Thymus (tissue), 11 donors: Measurements from ENCODE around the gene KCNJ16. TPM values are rescaled to one million over a fixed set of nuclear protein-coding genes. Genes with fewer than 3 reads are reported as not detected.
"Not testable (repeated sequence)": the region's sequence is repeated elsewhere in the genome, so short reads cannot be mapped to it uniquely, and the experiment has no call there.

ENCODE experiments used
- DNase-seq, 9 donors: peaks; one replicate each; pipeline ENCODE4 v3.0.0-alpha.2; 2013; ENCODE audit warnings: low spot score in 9 of 9, low read depth in 6 of 9, missing footprints in 1 of 9
- H3K27ac ChIP-seq, 2 donors: one replicate each; pipeline ENCODE4 v1.5.1; 2013; ENCODE audit warnings: control low read depth in 1 of 2, low read depth in 1 of 2, low read length in 1 of 2, mild to moderate bottlenecking in 1 of 2, moderate library complexity in 1 of 2
- H3K27me3 ChIP-seq, 2 donors: one replicate each; pipeline ENCODE4 v1.5.1; 2013; ENCODE audit warnings: low read length in 1 of 2; ENCODE audit not compliant: control insufficient read depth in 2 of 2, insufficient read depth in 1 of 2
- H3K36me3 ChIP-seq, 2 donors: one replicate each; pipeline ENCODE4 v1.5.1; 2013; ENCODE audit warnings: low read length in 1 of 2, mild to moderate bottlenecking in 1 of 2, moderate library complexity in 1 of 2; ENCODE audit not compliant: control insufficient read depth in 2 of 2, insufficient read depth in 2 of 2
- H3K4me1 ChIP-seq, 2 donors: one replicate each; pipeline ENCODE4 v1.5.1; 2013; ENCODE audit warnings: low read length in 2 of 2; ENCODE audit not compliant: control insufficient read depth in 2 of 2, insufficient read depth in 2 of 2
- H3K4me3 ChIP-seq, 2 donors: one replicate each; pipeline ENCODE4 v1.5.1; 2013; ENCODE audit warnings: low read length in 2 of 2, control low read depth in 1 of 2, mild to moderate bottlenecking in 1 of 2
- H3K9me3 ChIP-seq, 2 donors: one replicate each; pipeline ENCODE4 v1.5.1; 2013; ENCODE audit warnings: low read length in 1 of 2, mild to moderate bottlenecking in 1 of 2; ENCODE audit not compliant: control insufficient read depth in 2 of 2, insufficient read depth in 1 of 2
- WGBS: extraction: QIAGEN DNeasy Blood & Tissue Kit; methylation state at CpG from one replicate; pipeline ENCODE4 v1.1.7; 2013; 5-methylcytosine and 5-hydroxymethylcytosine counted together
- polyA plus RNA-seq: library from polyadenylated mRNA; stranded (reverse); fragments of 200-250 nt; gene quantifications from one replicate; pipeline ENCODE4 v1.2.3, GENCODE V29; 2013
- total RNA-seq: library from RNA; stranded (reverse); fragments of 120-200 nt; gene quantifications from one replicate; pipeline ENCODE4 v1.2.4, GENCODE V29; 2013
- donor health status: healthy.

KCNJ16 gene
- total and polyA plus RNA-seq, 2 donors = 0.05 to 3.9 TPM

GRCh38 chr17:70041061-70041460 lies 34.0 kb upstream of the KCNJ16 start:
- H3K27ac ChIP-seq = no peak overlapping the region
- no peak overlapping the region for H3K4me3 ChIP-seq
- no peaks in the 10 kb centered on the region for H3K4me1 ChIP-seq
- H3K36me3 ChIP-seq = no peaks in the 10 kb centered on the region
- 95% methylated on average over 1 of the region's 1 CpG for WGBS
- DNase-seq = no peak
- H3K9me3 ChIP-seq = no peaks in the 10 kb centered on the region
- H3K27me3 ChIP-seq = no peaks in the 10 kb centered on the region

- whole genome bisulfite sequencing = 97% methylated on average over 6 of the region's 6 CpGs
- DNase-seq = no peak
- Histone ChIP-seq H3K27me3 (no peaks in the 10 kb centered on the region), H3K4me3 (no peak overlapping the region), H3K4me1 (no peaks in the 10 kb centered on the region), H3K27ac (no peak overlapping the region), H3K9me3 (no peaks in the 10 kb centered on the region), H3K36me3 (no peaks in the 10 kb centered on the region)
Measured at GRCh38 chr17:70041540-70041939, 33.5 kb upstream of the KCNJ16 start.

- H3K4me3 ChIP-seq, H3K27ac ChIP-seq, H3K27me3 ChIP-seq, H3K4me1 ChIP-seq, H3K9me3 ChIP-seq, H3K36me3 ChIP-seq, DNase-seq: not testable (repeated sequence)
- 86% methylated on average over 5 of the region's 5 CpGs for WGBS
Measured at GRCh38 chr17:70045780-70046179, 29.2 kb upstream of the KCNJ16 start.

GRCh38 chr17:70047619-70048419 lies 27.2 kb upstream of the KCNJ16 start:
- H3K27ac ChIP-seq = no peak overlapping the region
- H3K36me3 ChIP-seq = no peaks in the 10 kb centered on the region
- H3K9me3 ChIP-seq = no peaks in the 10 kb centered on the region
- H3K4me1 ChIP-seq = no peaks in the 10 kb centered on the region
- DNase-seq = no peak
- no peaks in the 10 kb centered on the region for H3K27me3 ChIP-seq
- no peak overlapping the region for H3K4me3 ChIP-seq
- WGBS = 91% methylated on average over 5 of the region's 5 CpGs

GRCh38 chr17:70049801-70050591 lies 25.0 kb upstream of the KCNJ16 start:
- Histone ChIP-seq H3K9me3 (no peaks in the 10 kb centered on the region), H3K4me1 (no peaks in the 10 kb centered on the region), H3K4me3 (no peak overlapping the region), H3K36me3 (no peaks in the 10 kb centered on the region), H3K27ac (no peak overlapping the region), H3K27me3 (no peaks in the 10 kb centered on the region)
- WGBS = 97% methylated on average over 3 of the region's 3 CpGs
- no peak for DNase-seq

- Histone ChIP-seq H3K4me1 (no peaks in the 10 kb centered on the region), H3K9me3 (no peaks in the 10 kb centered on the region), H3K4me3 (no peak overlapping the region), H3K36me3 (no peaks in the 10 kb centered on the region), H3K27ac (no peak overlapping the region), H3K27me3 (no peaks in the 10 kb centered on the region)
- 95% methylated on average over 2 of the region's 2 CpGs for WGBS
- no peak for DNase-seq
Measured at GRCh38 chr17:70050931-70051330, 24.1 kb upstream of the KCNJ16 start.

GRCh38 chr17:70053241-70054234 lies 21.5 kb upstream of the KCNJ16 start:
- DNase-seq = no peak
- Histone ChIP-seq H3K27ac (no peak overlapping the region), H3K9me3 (no peaks in the 10 kb centered on the region), H3K4me3 (no peak overlapping the region), H3K4me1 (no peaks in the 10 kb centered on the region), H3K27me3 (no peaks in the 10 kb centered on the region), H3K36me3 (no peaks in the 10 kb centered on the region)
- WGBS = 80% methylated on average over 13 of the region's 13 CpGs

- Histone ChIP-seq H3K9me3 (no peaks in the 10 kb centered on the region), H3K4me1 (no peaks in the 10 kb centered on the region), H3K4me3 (no peak overlapping the region), H3K36me3 (no peaks in the 10 kb centered on the region), H3K27me3 (no peaks in the 10 kb centered on the region), H3K27ac (no peak overlapping the region)
- DNase-seq = no peak
- 92% methylated on average over 4 of the region's 4 CpGs for WGBS
Measured at GRCh38 chr17:70055000-70055399, 20.0 kb upstream of the KCNJ16 start.
